Mesendoderm (in vitro differentiated cells): ENCODE data around the gene PWP1.

ENCODE experiments used
- DNase-seq: peaks from one replicate; pipeline ENCODE4 v3.0.0; 2013
- H2AK5ac ChIP-seq: 2 replicates; pipeline ENCODE4 v1.6.1; 2013; ENCODE audit warnings: low read length, inconsistent platforms
- H2BK120ac ChIP-seq: 2 replicates; pipeline ENCODE4 v1.6.1; 2013; ENCODE audit warnings: low read depth, mild to moderate bottlenecking, low read length, moderate library complexity, mixed read lengths
- H2BK15ac ChIP-seq: replicated peaks from 2 replicates; pipeline ENCODE4 v1.6.1; 2013; ENCODE audit warnings: low read depth, mild to moderate bottlenecking, moderate library complexity
- H2BK5ac ChIP-seq: 2 replicates; pipeline ENCODE4 v1.6.1; 2013; ENCODE audit warnings: low read length, inconsistent platforms
- H3K18ac ChIP-seq: 2 replicates; pipeline ENCODE4 v1.6.1; 2013; ENCODE audit warnings: mild to moderate bottlenecking, low read length, mixed read lengths
- H3K23ac ChIP-seq: one replicate; pipeline ENCODE4 v1.6.1; 2013; ENCODE audit warnings: low read length
- H3K27ac ChIP-seq: 2 replicates; pipeline ENCODE4 v1.5.1; 2013; ENCODE audit warnings: low read depth, mild to moderate bottlenecking, inconsistent platforms, low read length, moderate library complexity
- H3K27me3 ChIP-seq: 2 replicates; pipeline ENCODE4 v1.6.1; 2013; ENCODE audit warnings: low read length, control low read depth, mild to moderate bottlenecking, inconsistent platforms; ENCODE audit not compliant: insufficient read depth, poor library complexity
- H3K36me3 ChIP-seq: 2 replicates; pipeline ENCODE4 v1.6.1; 2013; ENCODE audit warnings: low read length, inconsistent platforms; ENCODE audit not compliant: control insufficient read depth, insufficient read depth
- H3K4ac ChIP-seq: one replicate; pipeline ENCODE4 v1.6.1; 2013; ENCODE audit warnings: low read depth, mild to moderate bottlenecking, low read length, moderate library complexity
- H3K4me1 ChIP-seq: 2 replicates; pipeline ENCODE4 v1.6.1; 2013; ENCODE audit warnings: low read depth, low read length, inconsistent platforms; ENCODE audit not compliant: control insufficient read depth
- H3K4me2 ChIP-seq: 2 replicates; pipeline ENCODE4 v1.6.1; 2013; ENCODE audit warnings: low read length
- H3K4me3 ChIP-seq: 2 replicates; pipeline ENCODE4 v1.5.1; 2013; ENCODE audit warnings: mild to moderate bottlenecking, low read length
- H3K56ac ChIP-seq: one replicate; pipeline ENCODE4 v1.6.1; 2013; ENCODE audit warnings: low read length
- H3K79me1 ChIP-seq: 2 replicates; pipeline ENCODE4 v1.6.1; 2013; ENCODE audit warnings: low read length, inconsistent platforms
- H3K79me2 ChIP-seq: 2 replicates; pipeline ENCODE4 v1.6.1; 2013; ENCODE audit warnings: mild to moderate bottlenecking, low read length; ENCODE audit not compliant: control insufficient read depth, insufficient read depth
- H3K9ac ChIP-seq: 2 replicates; pipeline ENCODE4 v1.6.1; 2013; ENCODE audit warnings: low read length, inconsistent platforms
- H4K5ac ChIP-seq: one replicate; pipeline ENCODE4 v1.6.1; 2013; ENCODE audit warnings: low read length
- H4K8ac ChIP-seq: one replicate; pipeline ENCODE4 v1.6.1; 2013; ENCODE audit warnings: low read depth, mild to moderate bottlenecking, control low read depth, low read length, moderate library complexity
- WGBS: extraction: QIAGEN DNeasy Blood & Tissue Kit; methylation state at CpG from one replicate; pipeline ENCODE4 v1.1.7; 2013; ENCODE audit warnings: low lambda C conversion rate, missing lambda C conversion rate; ENCODE audit not compliant: insufficient coverage; ENCODE audit errors: extremely low coverage; 5-methylcytosine and 5-hydroxymethylcytosine counted together

The PWP1 gene

GRCh38 chr12:107730618-107731341 lies 45.2 kb downstream of the PWP1 start:
- Histone ChIP-seq H3K27me3 (no peaks in the 10 kb centered on the region), H3K4me1 (no peaks in the 10 kb centered on the region), H2BK5ac (no peak overlapping the region), H3K27ac (no peak overlapping the region), H3K56ac (no peak overlapping the region), H3K18ac (no peak overlapping the region), H3K9ac (no peak overlapping the region), H3K23ac (no peak overlapping the region), H3K4ac (no peak overlapping the region), H3K79me2 (no peaks in the 10 kb centered on the region), H4K5ac (no peak overlapping the region), H3K4me3 (no peak overlapping the region), H3K79me1 (no peaks in the 10 kb centered on the region), H2BK120ac (no peak overlapping the region), H2AK5ac (no peak overlapping the region), H3K36me3 (peaks cover 5% of the 10 kb centered on the region), H4K8ac (no peak overlapping the region), H3K4me2 (no peak overlapping the region), H2BK15ac (no peak overlapping the region)
- DNase-seq: no peak
- WGBS: no CpG with 5 or more reads among the region's 4 CpGs

GRCh38 chr12:107731366-107731765 lies 45.8 kb downstream of the PWP1 start:
- Histone ChIP-seq H3K4me2 (no peak overlapping the region), H3K4me3 (no peak overlapping the region)
- WGBS: no CpG with 5 or more reads among the region's 4 CpGs

GRCh38 chr12:107732365-107732764 lies 46.8 kb downstream of the PWP1 start:
- Histone ChIP-seq H2BK5ac (no peak overlapping the region), H3K9ac (no peak overlapping the region), H3K27ac (no peak overlapping the region), H3K4me2 (no peak overlapping the region), H3K4me3 (no peak overlapping the region), H3K4ac (no peak overlapping the region), H3K36me3 (peaks cover 9% of the 10 kb centered on the region), H2BK120ac (no peak overlapping the region), H3K27me3 (no peaks in the 10 kb centered on the region), H2AK5ac (no peak overlapping the region), H3K56ac (no peak overlapping the region), H3K18ac (no peak overlapping the region), H3K23ac (no peak overlapping the region), H4K8ac (no peak overlapping the region), H4K5ac (no peak overlapping the region), H3K4me1 (no peaks in the 10 kb centered on the region), H2BK15ac (no peak overlapping the region), H3K79me1 (no peaks in the 10 kb centered on the region), H3K79me2 (no peaks in the 10 kb centered on the region)
- peak; percentile 8 for DNase-seq
- WGBS: no CpG with 5 or more reads among the region's 3 CpGs

More at GRCh38 chr12:107731366-107731765, 45.8 kb downstream of the PWP1 start:
- Histone ChIP-seq H2BK120ac (no peak overlapping the region), H3K27ac (no peak overlapping the region), H3K9ac (no peak overlapping the region), H3K79me1 (no peaks in the 10 kb centered on the region), H2BK15ac (no peak overlapping the region), H2BK5ac (no peak overlapping the region), H3K23ac (no peak overlapping the region), H3K4ac (no peak overlapping the region), H4K5ac (no peak overlapping the region), H2AK5ac (no peak overlapping the region), H3K79me2 (no peaks in the 10 kb centered on the region), H3K4me1 (no peaks in the 10 kb centered on the region), H3K36me3 (peaks cover 5% of the 10 kb centered on the region), H3K27me3 (no peaks in the 10 kb centered on the region), H3K18ac (no peak overlapping the region), H3K56ac (no peak overlapping the region), H4K8ac (no peak overlapping the region)
- no peak for DNase-seq

- H3K79me2 ChIP-seq: no peaks in the 10 kb centered on the region
- H3K4me1 ChIP-seq: no peaks in the 10 kb centered on the region
- H3K27me3 ChIP-seq: no peaks in the 10 kb centered on the region
- no peak overlapping the region for H2BK5ac ChIP-seq
- no peak overlapping the region for H3K4me2 ChIP-seq
- H3K23ac ChIP-seq: no peak overlapping the region
- H2BK15ac ChIP-seq: no peak overlapping the region
- H2AK5ac ChIP-seq: no peak overlapping the region
- H3K18ac ChIP-seq: no peak overlapping the region
- no peak overlapping the region for H3K9ac ChIP-seq
- no peak overlapping the region for H4K8ac ChIP-seq
- no peak for DNase-seq
- H3K4me3 ChIP-seq: no peak overlapping the region
- no CpG with 5 or more reads among the region's 5 CpGs for WGBS
- H3K27ac ChIP-seq: no peak overlapping the region
- H4K5ac ChIP-seq: no peak overlapping the region
- no peaks in the 10 kb centered on the region for H3K79me1 ChIP-seq
- H3K56ac ChIP-seq: no peak overlapping the region
- peaks cover 13% of the 10 kb centered on the region for H3K36me3 ChIP-seq
- H3K4ac ChIP-seq: no peak overlapping the region
- H2BK120ac ChIP-seq: no peak overlapping the region
Observed at GRCh38 chr12:107734139-107734538, 48.5 kb downstream of the PWP1 start.

- H2AK5ac ChIP-seq: no peak overlapping the region
- H3K56ac ChIP-seq: no peak overlapping the region
- no peak overlapping the region for H3K4me3 ChIP-seq
- peaks cover 18% of the 10 kb centered on the region for H3K36me3 ChIP-seq
- no peak overlapping the region for H2BK120ac ChIP-seq
- H2BK5ac ChIP-seq: no peak overlapping the region
- H3K79me2 ChIP-seq: no peaks in the 10 kb centered on the region
- H3K4me1 ChIP-seq: no peaks in the 10 kb centered on the region
- no peak overlapping the region for H3K18ac ChIP-seq
- no peak overlapping the region for H3K9ac ChIP-seq
- H3K27me3 ChIP-seq: no peaks in the 10 kb centered on the region
- no peak overlapping the region for H2BK15ac ChIP-seq
- no peaks in the 10 kb centered on the region for H3K79me1 ChIP-seq
- no CpG with 5 or more reads among the region's 2 CpGs for WGBS
- H3K4ac ChIP-seq: no peak overlapping the region
- DNase-seq: no peak
- H3K27ac ChIP-seq: no peak overlapping the region
- no peak overlapping the region for H4K8ac ChIP-seq
- no peak overlapping the region for H3K4me2 ChIP-seq
- no peak overlapping the region for H4K5ac ChIP-seq
- H3K23ac ChIP-seq: no peak overlapping the region
Observed at GRCh38 chr12:107735763-107736162, 50.2 kb downstream of the PWP1 start.

- H3K56ac ChIP-seq: no peak overlapping the region
- no peak overlapping the region for H2BK120ac ChIP-seq
- no peak overlapping the region for H3K9ac ChIP-seq
- DNase-seq: no peak
- no CpG with 5 or more reads among the region's 4 CpGs for WGBS
- H3K18ac ChIP-seq: no peak overlapping the region
- H3K27ac ChIP-seq: no peak overlapping the region
- no peak overlapping the region for H2BK5ac ChIP-seq
- no peak overlapping the region for H4K5ac ChIP-seq
- H3K27me3 ChIP-seq: no peaks in the 10 kb centered on the region
- no peaks in the 10 kb centered on the region for H3K4me1 ChIP-seq
- no peak overlapping the region for H2BK15ac ChIP-seq
- peaks cover 18% of the 10 kb centered on the region for H3K36me3 ChIP-seq
- H4K8ac ChIP-seq: no peak overlapping the region
- no peak overlapping the region for H2AK5ac ChIP-seq
- H3K79me1 ChIP-seq: no peaks in the 10 kb centered on the region
- no peak overlapping the region for H3K4ac ChIP-seq
- no peaks in the 10 kb centered on the region for H3K79me2 ChIP-seq
- H3K4me2 ChIP-seq: no peak overlapping the region
- no peak overlapping the region for H3K4me3 ChIP-seq
- H3K23ac ChIP-seq: no peak overlapping the region
Observed at GRCh38 chr12:107736914-107737313, 51.3 kb downstream of the PWP1 start.
